GM23338 (cell line): ENCODE data around the gene TESMIN. TPM values are rescaled to one million over a fixed set of nuclear protein-coding genes. Genes with fewer than 3 reads are reported as not detected.

Experiments used
- ATAC-seq: fragments of 200-7000 bp; cut with Tn5 transposase; 3 replicates; pipeline ENCODE4 v1.9.1; 2020
- DNase-seq: peaks from one replicate; pipeline ENCODE4 v3.0.0-alpha.2; 2015; ENCODE audit warnings: low spot score
- H2AFZ ChIP-seq: fragments of 200-600 bp; sonication (generic); 2 replicates; pipeline ENCODE4 v1.8.0; 2016; ENCODE audit warnings: antibody characterized with exemption, mild to moderate bottlenecking, moderate library complexity
- H3F3A ChIP-seq: fragments of 200-600 bp; sonication (generic); replicated peaks from 2 replicates; pipeline ENCODE4 v1.8.0; 2017; ENCODE audit warnings: antibody characterized with exemption, mixed run types, low read depth
- H3K27ac ChIP-seq: fragments of 200-600 bp; sonication (generic); 2 replicates; pipeline ENCODE4 v1.6.1; 2016; ENCODE audit warnings: low read depth
- H3K27me3 ChIP-seq: fragments of 200-600 bp; sonication (generic); 2 replicates; pipeline ENCODE4 v1.8.0; 2016; ENCODE audit warnings: mild to moderate bottlenecking, mixed run types, moderate library complexity; ENCODE audit not compliant: insufficient read depth
- H3K36me3 ChIP-seq: fragments of 200-600 bp; sonication (generic); 2 replicates; pipeline ENCODE4 v1.8.0; 2016; ENCODE audit warnings: mild to moderate bottlenecking; ENCODE audit not compliant: insufficient read depth
- H3K4me1 ChIP-seq: fragments of 200-600 bp; sonication (generic); 2 replicates; pipeline ENCODE4 v1.8.0; 2016; ENCODE audit warnings: mild to moderate bottlenecking, moderate library complexity; ENCODE audit not compliant: insufficient read depth
- H3K4me2 ChIP-seq: fragments of 200-600 bp; sonication (generic); 2 replicates; pipeline ENCODE4 v1.7.1; 2017; ENCODE audit warnings: mixed run types
- H3K4me3 ChIP-seq: fragments of 200-600 bp; sonication (generic); 2 replicates; pipeline ENCODE4 v1.6.1; 2016; ENCODE audit warnings: mixed run types
- H3K79me2 ChIP-seq: fragments of 200-600 bp; sonication (generic); replicated peaks from 2 replicates; pipeline ENCODE4 v1.8.0; 2017; ENCODE audit warnings: mild to moderate bottlenecking; ENCODE audit not compliant: insufficient read depth
- H3K9me2 ChIP-seq: fragments of 200-600 bp; sonication (generic); 2 replicates; pipeline ENCODE4 v1.8.0; 2017; ENCODE audit not compliant: insufficient read depth
- H4K20me1 ChIP-seq: fragments of 200-600 bp; sonication (generic); replicated peaks from 2 replicates; pipeline ENCODE4 v1.8.0; 2017; ENCODE audit warnings: mild to moderate bottlenecking; ENCODE audit not compliant: insufficient read depth
- H3K27ac Mint-ChIP-seq: 2 replicates; pipeline ENCODE4 v1.8.0; 2020; ENCODE audit warnings: inconsistent platforms, mild to moderate bottlenecking, moderate library complexity, mixed read lengths
- H3K27me3 Mint-ChIP-seq: 3 replicates; pipeline ENCODE4 v1.8.0; 2022; ENCODE audit warnings: low read depth, mild to moderate bottlenecking, moderate library complexity, mixed read lengths, inconsistent platforms; ENCODE audit not compliant: insufficient read depth, poor library complexity
- H3K36me3 Mint-ChIP-seq: 3 replicates; pipeline ENCODE4 v1.8.0; 2021; ENCODE audit warnings: low read depth, mild to moderate bottlenecking, inconsistent platforms, moderate library complexity, mixed read lengths
- H3K4me1 Mint-ChIP-seq: 3 replicates; pipeline ENCODE4 v1.8.0; 2020; ENCODE audit warnings: mild to moderate bottlenecking, inconsistent platforms, mixed read lengths
- H3K4me3 Mint-ChIP-seq: 3 replicates; pipeline ENCODE4 v1.8.0; 2021; ENCODE audit warnings: moderate library complexity, mild to moderate bottlenecking, inconsistent platforms, mixed read lengths
- H3K9me3 Mint-ChIP-seq: 3 replicates; pipeline ENCODE4 v1.8.0; 2020; ENCODE audit warnings: moderate library complexity, mild to moderate bottlenecking, inconsistent platforms, mixed read lengths
- CREB1 ChIP-seq: fragments of 250-450 bp; sonication (Bioruptor Pico); IDR thresholded peaks from 2 replicates; pipeline ENCODE4 v1.5.0; 2020; ENCODE audit warnings: low read depth, mild to moderate bottlenecking, moderate library complexity
- EZH2phosphoT487 ChIP-seq: fragments of 200-600 bp; sonication (generic); IDR thresholded peaks from one replicate; pipeline ENCODE4 v1.8.1; 2018; ENCODE audit warnings: antibody characterized with exemption; ENCODE audit not compliant: unreplicated experiment
- POLR2AphosphoS5 ChIP-seq: IDR thresholded peaks from 2 replicates; pipeline ENCODE4 v1.6.1; 2016; ENCODE audit warnings: antibody characterized with exemption, low read depth
- polyA plus RNA-seq: library from polyadenylated mRNA; unstranded; fragments of >200 nt; fragmentation: Nextera tagmentation; extraction: Ambion mirVana; gene quantifications from 2 replicates; pipeline ENCODE4 v1.2.1, GENCODE V29; 2016
- total RNA-seq: library from RNA; depleted of rRNA; stranded (reverse); fragments of >200 nt; shearing (Covaris generic); gene quantifications from 2 replicates; pipeline ENCODE4 v1.2.3, GENCODE V29; 2014
- TF ChIP-seq, protein P1 (sequence below): fragments of 250-450 bp; sonication (Bioruptor Pico); IDR thresholded peaks from 2 replicates; pipeline ENCODE4 v1.5.0; 2020; ENCODE audit warnings: mild to moderate bottlenecking, moderate library complexity

Gene TESMIN
- total and polyA plus RNA-seq, 2 experiments from 2014 or later = 54.5 to 64.6 TPM

DNA sequence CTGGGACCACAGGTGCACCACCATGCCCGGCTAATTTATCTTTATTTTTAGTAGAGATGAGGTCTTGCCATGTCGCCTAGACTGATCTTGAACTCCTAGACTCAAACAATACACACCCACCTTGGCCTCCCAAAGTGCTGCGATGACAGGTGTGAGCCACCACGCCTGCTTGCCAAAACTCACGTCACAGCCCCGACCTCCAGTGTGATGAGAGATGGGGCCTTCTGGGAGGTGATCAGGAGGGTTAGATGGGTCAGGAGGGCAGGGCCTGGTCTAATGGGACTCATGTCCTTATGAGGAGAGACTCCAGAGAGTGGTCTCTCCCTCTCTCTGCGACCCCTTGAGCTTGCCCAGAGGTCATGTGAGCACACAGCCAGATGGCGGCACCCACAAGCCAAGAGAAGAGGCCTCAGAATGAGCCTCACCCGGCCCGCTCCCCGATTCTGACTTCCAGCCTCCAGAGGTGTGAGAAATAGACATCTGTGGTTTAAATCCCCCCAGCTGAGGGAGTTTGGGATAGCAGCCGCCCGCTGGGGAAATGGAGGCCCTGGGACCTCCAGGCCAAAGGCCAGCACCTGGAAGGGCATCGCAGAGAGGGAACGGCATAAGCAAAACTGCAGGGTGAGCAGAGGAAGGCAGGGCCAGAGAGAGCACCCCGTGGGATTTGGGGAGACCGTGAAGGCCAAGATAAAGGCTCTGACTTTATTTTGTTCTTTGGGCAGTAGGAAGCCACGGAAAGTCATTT, 91.1 kb downstream of the TESMIN start:
- no peaks in the 10 kb centered on the region for H3K9me2 ChIP-seq
- no peak overlapping the region for H3K27ac ChIP-seq
- no peak overlapping the region for H3K4me3 ChIP-seq
- peaks cover 15% of the 10 kb centered on the region for H3K9me3 Mint-ChIP-seq
- no peaks in the 10 kb centered on the region; the same call in 2 of the 3 replicates for H3K4me1 Mint-ChIP-seq
- H3K4me1 ChIP-seq = no peaks in the 10 kb centered on the region
- no peaks in the 10 kb centered on the region for H3K36me3 ChIP-seq
- TF ChIP-seq EZH2phosphoT487 (no peak), CREB1 (CRISPR knock-in tag) (no peak), POLR2AphosphoS5 (no peak)
- TF ChIP-seq, protein P1, sequence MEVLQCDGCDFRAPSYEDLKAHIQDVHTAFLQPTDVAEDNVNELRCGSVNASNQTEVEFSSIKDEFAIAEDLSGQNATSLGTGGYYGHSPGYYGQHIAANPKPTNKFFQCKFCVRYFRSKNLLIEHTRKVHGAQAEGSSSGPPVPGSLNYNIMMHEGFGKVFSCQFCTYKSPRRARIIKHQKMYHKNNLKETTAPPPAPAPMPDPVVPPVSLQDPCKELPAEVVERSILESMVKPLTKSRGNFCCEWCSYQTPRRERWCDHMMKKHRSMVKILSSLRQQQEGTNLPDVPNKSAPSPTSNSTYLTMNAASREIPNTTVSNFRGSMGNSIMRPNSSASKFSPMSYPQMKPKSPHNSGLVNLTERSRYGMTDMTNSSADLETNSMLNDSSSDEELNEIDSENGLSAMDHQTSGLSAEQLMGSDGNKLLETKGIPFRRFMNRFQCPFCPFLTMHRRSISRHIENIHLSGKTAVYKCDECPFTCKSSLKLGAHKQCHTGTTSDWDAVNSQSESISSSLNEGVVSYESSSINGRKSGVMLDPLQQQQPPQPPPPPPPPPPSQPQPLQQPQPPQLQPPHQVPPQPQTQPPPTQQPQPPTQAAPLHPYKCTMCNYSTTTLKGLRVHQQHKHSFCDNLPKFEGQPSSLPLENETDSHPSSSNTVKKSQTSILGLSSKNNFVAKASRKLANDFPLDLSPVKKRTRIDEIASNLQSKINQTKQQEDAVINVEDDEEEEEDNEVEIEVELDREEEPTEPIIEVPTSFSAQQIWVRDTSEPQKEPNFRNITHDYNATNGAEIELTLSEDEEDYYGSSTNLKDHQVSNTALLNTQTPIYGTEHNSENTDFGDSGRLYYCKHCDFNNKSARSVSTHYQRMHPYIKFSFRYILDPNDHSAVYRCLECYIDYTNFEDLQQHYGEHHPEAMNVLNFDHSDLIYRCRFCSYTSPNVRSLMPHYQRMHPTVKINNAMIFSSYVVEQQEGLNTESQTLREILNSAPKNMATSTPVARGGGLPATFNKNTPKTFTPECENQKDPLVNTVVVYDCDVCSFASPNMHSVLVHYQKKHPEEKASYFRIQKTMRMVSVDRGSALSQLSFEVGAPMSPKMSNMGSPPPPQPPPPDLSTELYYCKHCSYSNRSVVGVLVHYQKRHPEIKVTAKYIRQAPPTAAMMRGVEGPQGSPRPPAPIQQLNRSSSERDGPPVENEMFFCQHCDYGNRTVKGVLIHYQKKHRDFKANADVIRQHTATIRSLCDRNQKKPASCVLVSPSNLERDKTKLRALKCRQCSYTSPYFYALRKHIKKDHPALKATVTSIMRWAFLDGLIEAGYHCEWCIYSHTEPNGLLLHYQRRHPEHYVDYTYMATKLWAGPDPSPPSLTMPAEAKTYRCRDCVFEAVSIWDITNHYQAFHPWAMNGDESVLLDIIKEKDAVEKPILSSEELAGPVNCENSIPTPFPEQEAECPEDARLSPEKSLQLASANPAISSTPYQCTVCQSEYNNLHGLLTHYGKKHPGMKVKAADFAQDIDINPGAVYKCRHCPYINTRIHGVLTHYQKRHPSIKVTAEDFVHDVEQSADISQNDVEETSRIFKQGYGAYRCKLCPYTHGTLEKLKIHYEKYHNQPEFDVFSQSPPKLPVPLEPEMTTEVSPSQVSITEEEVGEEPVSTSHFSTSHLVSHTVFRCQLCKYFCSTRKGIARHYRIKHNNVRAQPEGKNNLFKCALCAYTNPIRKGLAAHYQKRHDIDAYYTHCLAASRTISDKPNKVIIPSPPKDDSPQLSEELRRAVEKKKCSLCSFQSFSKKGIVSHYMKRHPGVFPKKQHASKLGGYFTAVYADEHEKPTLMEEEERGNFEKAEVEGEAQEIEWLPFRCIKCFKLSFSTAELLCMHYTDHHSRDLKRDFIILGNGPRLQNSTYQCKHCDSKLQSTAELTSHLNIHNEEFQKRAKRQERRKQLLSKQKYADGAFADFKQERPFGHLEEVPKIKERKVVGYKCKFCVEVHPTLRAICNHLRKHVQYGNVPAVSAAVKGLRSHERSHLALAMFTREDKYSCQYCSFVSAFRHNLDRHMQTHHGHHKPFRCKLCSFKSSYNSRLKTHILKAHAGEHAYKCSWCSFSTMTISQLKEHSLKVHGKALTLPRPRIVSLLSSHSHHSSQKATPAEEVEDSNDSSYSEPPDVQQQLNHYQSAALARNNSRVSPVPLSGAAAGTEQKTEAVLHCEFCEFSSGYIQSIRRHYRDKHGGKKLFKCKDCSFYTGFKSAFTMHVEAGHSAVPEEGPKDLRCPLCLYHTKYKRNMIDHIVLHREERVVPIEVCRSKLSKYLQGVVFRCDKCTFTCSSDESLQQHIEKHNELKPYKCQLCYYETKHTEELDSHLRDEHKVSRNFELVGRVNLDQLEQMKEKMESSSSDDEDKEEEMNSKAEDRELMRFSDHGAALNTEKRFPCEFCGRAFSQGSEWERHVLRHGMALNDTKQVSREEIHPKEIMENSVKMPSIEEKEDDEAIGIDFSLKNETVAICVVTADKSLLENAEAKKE (CRISPR knock-in tag) = no peak
- H3K27me3 Mint-ChIP-seq = peaks cover 8% of the 10 kb centered on the region
- no peaks in the 10 kb centered on the region for H3K27me3 ChIP-seq
- no peaks in the 10 kb centered on the region for H3K79me2 ChIP-seq
- no peak overlapping the region for H2AFZ ChIP-seq
- ATAC-seq (no peak), DNase-seq (no peak)
- H3K4me2 ChIP-seq = no peak overlapping the region
- H3F3A ChIP-seq = peaks cover 5% of the 10 kb centered on the region; the same call in 1 of the 2 replicates
- no peaks in the 10 kb centered on the region for H4K20me1 ChIP-seq
- H3K4me3 Mint-ChIP-seq = no peak overlapping the region
- H3K36me3 Mint-ChIP-seq = peaks cover 11% of the 10 kb centered on the region; the same call in 2 of the 3 replicates
- H3K27ac Mint-ChIP-seq = no peak overlapping the region
